Measurements from ENCODE around the gene CAV2.
"Not testable (repeated sequence)": the region's sequence is repeated elsewhere in the genome, so short reads cannot be mapped to it uniquely, and the experiment has no call there.

Gene CAV2

DNA sequence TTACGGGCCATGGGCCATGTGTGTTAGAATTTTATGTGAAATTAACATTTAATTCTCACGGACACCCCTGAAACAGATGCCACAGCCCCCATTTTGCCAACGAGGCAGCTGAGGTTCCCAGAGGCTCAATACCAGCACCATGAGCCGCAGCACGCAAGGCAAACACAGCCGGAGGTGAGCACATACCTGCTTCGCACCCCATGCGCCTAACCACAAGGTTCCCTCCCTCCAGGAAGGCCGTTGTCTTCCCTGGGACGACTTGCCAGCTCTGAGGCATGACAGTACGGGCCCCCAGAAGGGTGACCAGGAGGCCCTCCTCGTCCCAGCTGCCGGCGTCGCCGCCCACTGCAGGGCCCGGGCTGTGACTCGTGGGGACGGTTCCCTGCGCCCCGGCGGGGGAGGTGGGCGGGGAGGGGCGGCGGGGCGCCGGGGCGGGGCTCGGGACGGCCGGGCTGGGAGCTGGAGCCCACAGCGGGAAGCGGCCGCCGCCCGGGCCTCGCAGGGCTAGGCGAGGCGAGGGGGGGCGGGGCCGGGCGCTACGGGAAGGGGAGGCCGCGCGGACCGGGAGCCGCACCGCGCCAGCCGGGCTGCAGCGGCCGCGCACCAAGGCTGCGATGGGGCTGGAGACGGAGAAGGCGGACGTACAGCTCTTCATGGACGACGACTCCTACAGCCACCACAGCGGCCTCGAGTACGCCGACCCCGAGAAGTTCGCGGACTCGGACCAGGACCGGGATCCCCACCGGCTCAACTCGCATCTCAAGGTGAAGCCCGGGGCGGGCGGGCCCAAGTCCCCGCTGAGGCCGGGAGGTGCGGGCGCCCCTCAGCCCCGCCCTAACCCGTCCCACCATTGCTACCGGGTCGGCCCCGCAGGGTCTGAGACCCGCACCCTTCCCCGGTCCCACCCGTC lies at the start of gene CAV2:
TSS of gene CAV2 (plus strand) at position 571 of the 910 bp plus-strand sequence. CDS start at position 615, 44 bp downstream.
- no peak for DNase-seq (ENCODE audit: low read depth)

- DNase-seq (ENCODE audit: low read depth) = no peak
Measured at GRCh38 chr7:116449950-116450349, 49.6 kb upstream of the CAV2 start.

DNA sequence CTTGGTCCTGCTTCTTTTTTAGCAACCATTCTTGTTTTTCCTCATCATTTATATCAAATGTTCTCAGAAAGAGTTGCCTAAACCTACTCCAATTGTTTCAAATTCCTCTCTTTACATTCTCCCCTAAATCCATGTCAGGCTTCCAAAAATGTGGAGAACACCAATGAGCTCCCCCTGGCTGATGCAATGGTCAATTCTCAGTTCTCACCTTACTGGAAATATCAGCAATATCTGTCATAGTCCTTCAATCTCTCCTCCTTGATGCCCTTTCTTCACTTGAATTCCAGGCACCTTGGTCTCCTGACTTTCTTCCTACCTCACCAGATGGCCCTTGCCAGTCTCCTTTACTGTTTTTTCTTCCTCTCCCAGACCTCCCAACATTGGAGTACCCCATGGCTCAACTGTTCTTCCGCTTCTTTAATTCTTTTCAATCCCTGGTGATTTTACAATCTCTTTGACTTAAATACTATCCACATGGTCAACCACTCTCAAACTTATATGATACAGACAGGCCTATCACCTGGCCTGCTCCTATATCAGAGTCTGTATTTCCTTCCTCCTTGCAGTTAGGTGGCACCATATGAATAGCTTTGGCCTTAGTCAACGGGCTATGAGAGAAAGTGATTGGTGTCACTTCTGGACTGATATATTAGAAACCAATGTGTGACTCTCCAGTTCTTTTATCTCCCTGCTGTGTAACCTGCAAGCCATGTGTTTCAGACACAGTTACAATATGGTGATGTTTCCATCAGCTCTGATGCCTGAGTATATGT lies 47.4 kb upstream of the CAV2 start:
- DNase-seq (ENCODE audit: low read depth) = no peak

DNA sequence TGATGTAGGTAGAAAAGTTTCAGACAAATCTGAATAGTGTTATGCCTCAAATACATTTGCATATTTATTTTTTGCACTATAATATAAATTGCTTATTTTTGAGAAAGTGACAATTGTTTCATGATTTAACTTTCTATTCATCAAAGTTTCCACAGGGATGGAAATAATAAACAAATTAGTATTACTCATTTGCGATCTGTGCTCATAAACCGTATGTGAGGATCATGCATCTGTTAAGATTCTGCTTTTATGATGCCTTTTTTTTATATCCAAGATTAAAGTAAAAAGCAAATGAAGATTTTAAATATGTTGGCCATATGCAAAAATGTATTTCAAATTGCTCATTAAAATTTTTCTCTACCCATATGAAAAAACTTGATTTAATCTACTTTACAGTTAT lies 45.2 kb upstream of the CAV2 start:
- DNase-seq (ENCODE audit: low read depth) = no peak

GRCh38 chr7:116455009-116455408 lies 44.5 kb upstream of the CAV2 start:
- DNase-seq (ENCODE audit: low read depth) = no peak

DNA sequence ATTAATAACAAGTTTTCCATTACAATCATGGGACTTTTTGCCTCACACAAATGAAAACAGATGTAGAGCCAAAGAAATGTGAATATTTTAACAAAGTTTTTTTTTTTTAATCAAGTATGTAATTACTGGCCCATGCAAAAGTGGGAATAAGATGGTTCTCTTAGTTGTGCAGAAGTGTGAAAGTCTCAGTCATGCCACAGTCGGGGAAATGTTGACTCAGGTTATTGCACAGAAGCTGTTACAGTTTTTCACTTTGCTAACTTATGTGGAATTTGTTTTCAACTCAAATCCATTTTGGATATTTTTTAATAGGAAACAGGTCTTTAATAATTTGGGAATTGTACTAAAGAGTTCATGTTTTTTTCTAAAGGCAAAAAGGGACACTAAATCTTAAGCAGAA lies 44.0 kb upstream of the CAV2 start:
- no peak for DNase-seq (ENCODE audit: low read depth)

DNA sequence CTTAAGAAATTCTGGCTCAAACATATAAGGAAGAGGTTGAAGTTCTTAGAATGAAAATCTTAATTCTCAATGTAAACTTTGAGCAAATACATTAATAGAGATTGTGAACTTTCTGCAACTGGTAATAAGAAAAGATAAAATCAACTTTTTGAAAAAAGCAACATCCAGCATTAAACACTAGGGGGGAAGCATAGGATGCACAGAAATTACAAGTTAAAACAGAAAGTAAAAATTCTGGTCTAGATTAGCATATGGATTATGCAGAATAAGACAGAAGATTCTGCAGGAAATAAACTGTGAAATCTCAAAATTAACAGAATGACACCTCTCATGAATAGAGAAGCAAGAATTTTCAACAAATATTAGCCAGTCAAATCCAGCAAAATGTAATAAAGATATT lies 38.0 kb upstream of the CAV2 start:
- DNase-seq (ENCODE audit: low read depth) = no peak

- DNase-seq (ENCODE audit: low read depth) = no peak
Measured at GRCh38 chr7:116463956-116464355, 35.6 kb upstream of the CAV2 start.

GRCh38 chr7:116464375-116464774 lies 35.2 kb upstream of the CAV2 start:
- no peak for DNase-seq (ENCODE audit: low read depth)

- no peak for DNase-seq (ENCODE audit: low read depth)
Measured at GRCh38 chr7:116465125-116465524, 34.4 kb upstream of the CAV2 start.

GRCh38 chr7:116468534-116468933 lies 31.0 kb upstream of the CAV2 start:
- DNase-seq (ENCODE audit: low read depth) = no peak

DNA sequence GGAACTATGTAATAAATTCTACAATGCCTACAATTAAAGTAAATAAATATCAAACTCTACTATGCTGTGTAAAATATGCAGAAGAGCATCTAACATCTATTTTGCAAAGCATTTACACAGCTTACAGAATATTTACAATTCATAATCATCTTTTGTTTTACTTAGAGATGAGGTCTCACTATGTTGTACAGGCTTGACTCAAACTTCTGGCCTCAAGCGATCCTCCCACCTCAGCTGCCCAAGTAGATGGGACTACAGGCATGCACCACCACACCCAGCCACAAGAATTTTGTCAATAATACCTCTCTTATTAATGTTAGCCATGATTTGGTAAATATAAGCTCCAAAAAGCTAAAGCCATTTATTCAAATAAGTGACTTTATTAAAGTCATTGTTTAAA lies 21.9 kb upstream of the CAV2 start:
- no peak for DNase-seq (ENCODE audit: low read depth)

- no peak for DNase-seq (ENCODE audit: low read depth)
Measured at GRCh38 chr7:116478834-116479233, 20.7 kb upstream of the CAV2 start.

- DNase-seq (ENCODE audit: low read depth) = no peak
Measured at GRCh38 chr7:116483271-116483942, 16.1 kb upstream of the CAV2 start.

DNA sequence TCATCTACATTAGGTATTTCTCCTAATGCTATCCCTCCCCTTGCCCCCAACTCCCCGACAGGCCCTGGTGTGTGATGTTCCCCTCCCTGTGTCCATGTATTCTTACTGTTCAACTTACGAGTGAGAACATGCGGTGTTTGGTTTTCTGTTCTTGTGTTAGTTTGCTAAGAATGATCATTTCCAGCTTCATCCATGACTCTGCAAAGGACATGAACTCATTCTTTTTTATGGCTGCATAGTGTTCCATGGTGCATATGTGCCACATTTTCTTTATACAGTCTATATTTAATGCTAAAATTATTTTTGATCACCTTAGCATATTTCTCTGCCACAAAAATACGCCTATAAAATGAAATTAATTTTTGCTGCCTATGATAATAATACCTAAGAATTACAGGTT lies 15.1 kb upstream of the CAV2 start:
- DNase-seq (ENCODE audit: low read depth) = not testable (repeated sequence)

DNA sequence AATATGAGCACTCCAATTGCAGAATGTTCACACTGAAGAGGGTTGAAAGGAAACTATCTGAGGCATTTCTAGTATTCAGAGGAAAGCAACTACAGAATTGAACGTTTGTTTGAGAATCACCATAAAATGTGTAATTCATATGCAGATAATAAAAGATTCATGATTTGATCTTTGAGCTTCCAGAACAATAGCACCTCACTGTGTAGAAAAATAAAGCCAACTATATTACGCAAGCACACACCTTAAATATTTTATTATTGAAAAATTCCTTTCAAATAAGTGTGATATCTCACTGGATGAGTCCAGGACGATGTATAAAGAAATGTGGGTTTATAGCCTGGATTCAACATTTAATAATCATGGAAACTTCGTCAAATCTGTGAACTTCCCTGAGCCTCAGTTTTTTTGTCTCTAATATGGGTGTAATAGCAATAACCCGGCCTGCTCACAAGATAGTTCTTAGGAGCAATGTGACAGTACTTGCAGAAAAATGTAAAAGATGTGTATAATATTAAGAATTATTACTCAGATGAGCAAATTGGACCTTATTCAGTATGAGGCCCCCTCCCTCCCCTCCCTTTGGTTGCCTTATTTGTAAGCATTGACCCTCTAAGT lies 11.5 kb upstream of the CAV2 start:
- DNase-seq (ENCODE audit: low read depth) = no peak

DNA sequence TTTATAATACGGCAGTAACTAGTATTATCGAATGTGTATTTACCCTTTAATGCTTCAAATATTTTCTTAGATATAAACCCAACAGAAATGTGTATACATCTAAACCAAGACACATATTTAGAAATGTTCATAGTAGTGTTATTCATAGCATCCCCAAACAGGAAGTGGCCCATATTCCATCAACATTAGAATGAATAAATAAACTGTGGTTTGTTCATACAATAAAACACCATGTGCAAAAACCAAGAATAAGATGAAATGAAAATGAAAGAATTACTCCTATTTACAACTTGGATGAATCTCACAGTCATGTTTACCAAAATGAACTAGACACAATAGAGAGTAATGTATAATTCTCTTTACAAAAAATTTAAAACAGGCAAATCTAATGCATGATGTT lies 9.2 kb upstream of the CAV2 start:
- DNase-seq (ENCODE audit: low read depth) = no peak

- DNase-seq (ENCODE audit: low read depth) = no peak
Measured at GRCh38 chr7:116491887-116492653, 7.5 kb upstream of the CAV2 start.

DNA sequence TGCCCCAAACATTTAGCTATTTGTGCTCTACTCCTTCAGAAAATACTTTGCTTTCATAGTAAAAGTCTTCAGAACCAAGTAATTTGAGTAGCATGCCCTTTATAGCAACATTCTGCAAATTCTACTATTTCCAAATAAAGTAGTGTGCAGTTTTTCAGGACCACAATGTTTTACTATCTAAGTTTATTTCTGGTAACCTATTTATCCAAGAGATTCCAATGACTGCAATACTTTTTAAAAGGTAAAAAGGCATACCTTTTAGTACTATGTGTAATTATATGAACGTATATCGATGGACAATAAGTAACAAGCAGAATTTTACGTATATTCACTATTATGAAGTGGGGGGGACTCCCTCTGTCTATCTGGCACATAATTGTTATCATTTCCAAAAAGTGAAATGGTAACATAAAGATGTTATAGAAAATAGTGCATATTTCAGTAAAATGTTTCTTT lies 6.9 kb upstream of the CAV2 start:
- DNase-seq (ENCODE audit: low read depth) = no peak

DNA sequence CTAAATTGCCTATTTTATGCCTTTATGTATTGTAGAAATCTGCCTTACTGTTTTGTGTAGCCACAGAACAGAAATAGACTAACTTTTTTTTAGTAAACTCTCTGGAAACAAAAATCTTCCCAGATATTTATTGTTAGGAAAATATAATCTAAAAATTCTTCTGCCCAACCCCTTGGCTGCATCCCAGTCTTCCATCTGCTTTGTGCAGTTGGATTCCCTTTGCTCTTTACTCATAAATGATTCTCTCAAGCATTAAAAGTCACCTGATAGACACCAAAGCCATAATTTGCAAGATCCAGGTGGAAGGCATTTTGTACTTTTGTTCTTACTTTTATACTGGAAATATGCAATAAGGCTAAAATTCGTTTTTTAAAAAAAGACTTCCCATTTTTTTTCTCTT lies 6.1 kb upstream of the CAV2 start:
- no peak for DNase-seq (ENCODE audit: low read depth)

- DNase-seq (ENCODE audit: low read depth) = no peak
Measured at GRCh38 chr7:116494472-116494871, 5.1 kb upstream of the CAV2 start.

Data from stimulated activated CD8-positive, alpha-beta memory T cell treated with anti-CD3 and anti-CD28 coated beads, Interleukin-15, amount 100 ng/mL, for 1 hour (primary cell).